GM10266 (cell line): ENCODE measurements around the gene TMEM74B.

Experiments
- DNase-seq: peaks from one replicate; pipeline ENCODE4 v3.0.0; 2012; ENCODE audit errors: extremely low spot score
- TF ChIP-seq, protein P1 (sequence below): IDR thresholded peaks from 2 replicates; pipeline ENCODE4 v1.5.1; 2012; ENCODE audit warnings: mild to moderate bottlenecking, low read depth; ENCODE audit not compliant: control insufficient read depth, insufficient read depth; ENCODE audit errors: missing control alignments

The TMEM74B gene

DNA sequence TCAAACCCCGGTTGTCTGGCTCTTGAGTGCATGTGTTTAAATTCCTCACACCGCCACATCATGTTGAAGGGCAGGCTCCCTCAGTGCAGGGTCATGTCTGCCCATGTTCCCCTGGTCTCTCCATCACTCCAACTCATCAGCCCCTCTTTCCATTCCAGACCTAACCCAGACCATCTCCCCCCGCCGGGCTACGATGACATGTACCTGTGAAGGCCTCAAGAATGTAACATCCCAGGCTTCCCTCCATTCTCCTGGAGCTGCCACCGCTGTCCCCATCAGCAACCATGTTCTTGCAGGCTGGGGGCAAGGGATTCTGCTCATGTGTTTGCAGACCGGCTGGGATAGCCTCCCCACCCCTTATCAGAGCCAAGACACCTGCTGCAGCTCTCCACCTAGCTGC lies 19.9 kb downstream of the TMEM74B start:
- TF ChIP-seq, protein P1, sequence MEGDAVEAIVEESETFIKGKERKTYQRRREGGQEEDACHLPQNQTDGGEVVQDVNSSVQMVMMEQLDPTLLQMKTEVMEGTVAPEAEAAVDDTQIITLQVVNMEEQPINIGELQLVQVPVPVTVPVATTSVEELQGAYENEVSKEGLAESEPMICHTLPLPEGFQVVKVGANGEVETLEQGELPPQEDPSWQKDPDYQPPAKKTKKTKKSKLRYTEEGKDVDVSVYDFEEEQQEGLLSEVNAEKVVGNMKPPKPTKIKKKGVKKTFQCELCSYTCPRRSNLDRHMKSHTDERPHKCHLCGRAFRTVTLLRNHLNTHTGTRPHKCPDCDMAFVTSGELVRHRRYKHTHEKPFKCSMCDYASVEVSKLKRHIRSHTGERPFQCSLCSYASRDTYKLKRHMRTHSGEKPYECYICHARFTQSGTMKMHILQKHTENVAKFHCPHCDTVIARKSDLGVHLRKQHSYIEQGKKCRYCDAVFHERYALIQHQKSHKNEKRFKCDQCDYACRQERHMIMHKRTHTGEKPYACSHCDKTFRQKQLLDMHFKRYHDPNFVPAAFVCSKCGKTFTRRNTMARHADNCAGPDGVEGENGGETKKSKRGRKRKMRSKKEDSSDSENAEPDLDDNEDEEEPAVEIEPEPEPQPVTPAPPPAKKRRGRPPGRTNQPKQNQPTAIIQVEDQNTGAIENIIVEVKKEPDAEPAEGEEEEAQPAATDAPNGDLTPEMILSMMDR = no peak
- DNase-seq = no peak

DNA sequence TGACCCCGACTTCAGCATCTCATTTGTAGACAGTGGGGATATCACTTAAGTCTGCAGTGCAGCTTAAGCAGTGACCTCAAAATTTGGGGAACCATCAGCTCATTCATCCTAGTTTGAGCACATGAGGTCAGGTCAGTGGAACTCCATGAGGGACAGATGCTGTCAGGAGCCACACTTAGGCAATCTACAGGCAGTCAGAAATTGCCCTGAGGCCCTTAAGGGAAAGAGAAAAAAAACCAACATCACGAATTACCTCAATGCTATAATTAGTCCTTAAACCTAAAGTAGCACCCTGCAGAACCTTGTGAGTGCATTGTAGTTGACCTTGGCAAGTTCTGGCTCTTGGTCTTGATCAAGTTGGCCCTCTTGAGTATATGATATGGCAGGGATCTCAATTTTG lies 21.1 kb downstream of the TMEM74B start:
- DNase-seq = no peak
- TF ChIP-seq, protein P1 = no peak

DNA sequence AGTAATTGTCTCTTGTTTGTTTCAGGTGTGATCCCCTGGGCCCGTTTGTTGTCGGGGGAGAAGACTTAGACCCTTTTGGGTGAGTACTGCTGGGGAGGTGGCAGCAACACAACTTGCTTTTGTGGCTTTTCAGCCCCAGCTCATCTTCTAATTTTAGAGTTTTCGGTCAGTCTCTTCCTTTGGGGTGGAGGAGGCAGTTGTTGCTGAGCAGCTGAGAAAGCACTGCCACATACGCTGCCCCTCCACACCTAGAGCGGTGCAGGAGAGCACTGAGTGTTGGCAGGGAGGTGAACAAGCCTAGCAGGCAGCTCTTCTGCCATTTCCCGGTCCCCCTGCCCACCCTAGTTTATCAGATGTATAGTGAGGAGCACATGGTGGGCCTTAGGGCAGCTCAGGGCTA lies 21.7 kb downstream of the TMEM74B start:
- DNase-seq = no peak
- TF ChIP-seq, protein P1 = no peak

DNA sequence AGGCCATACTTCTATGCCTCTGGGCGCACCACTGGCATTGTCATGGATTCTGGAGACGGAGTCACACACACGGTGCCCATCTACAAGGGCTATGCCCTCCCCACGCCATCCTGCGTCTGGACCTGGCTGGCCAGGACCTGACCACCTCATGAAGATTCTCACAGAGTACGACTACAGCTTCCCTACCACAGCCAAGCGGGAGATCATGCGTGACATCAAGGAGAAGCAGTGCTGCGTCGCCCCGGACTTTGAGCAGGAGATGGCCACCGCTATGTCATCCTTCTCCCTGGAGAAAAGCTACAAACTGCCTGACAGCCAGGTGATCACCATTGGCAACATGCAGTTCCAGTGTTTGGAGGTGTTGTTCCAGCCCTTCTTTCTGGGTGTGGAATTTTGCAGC lies 23.8 kb downstream of the TMEM74B start:
- TF ChIP-seq, protein P1 = no peak

DNA sequence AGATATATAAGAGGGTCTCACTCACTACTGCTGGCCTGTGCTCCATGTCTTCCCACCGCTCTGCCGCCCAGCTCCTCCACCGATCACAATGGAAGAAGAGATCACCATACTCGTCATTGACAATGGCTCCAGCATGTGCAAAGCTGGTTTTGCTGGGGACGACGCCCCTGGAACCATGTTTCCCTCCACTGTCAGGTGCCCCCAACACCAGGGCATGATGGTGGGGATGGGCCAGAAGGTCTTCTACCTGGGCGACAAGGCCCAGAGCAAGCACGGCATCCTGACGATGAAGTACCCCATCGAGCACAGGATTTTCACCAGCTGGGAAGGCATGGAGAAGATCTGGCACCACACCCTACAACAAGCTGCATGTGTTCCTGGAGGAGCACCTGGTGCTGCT lies 24.3 kb downstream of the TMEM74B start:
- DNase-seq = no peak
- TF ChIP-seq, protein P1 = no peak

More for the DNA sequence above, 23.8 kb downstream of the TMEM74B start:
- no peak for DNase-seq

DNA sequence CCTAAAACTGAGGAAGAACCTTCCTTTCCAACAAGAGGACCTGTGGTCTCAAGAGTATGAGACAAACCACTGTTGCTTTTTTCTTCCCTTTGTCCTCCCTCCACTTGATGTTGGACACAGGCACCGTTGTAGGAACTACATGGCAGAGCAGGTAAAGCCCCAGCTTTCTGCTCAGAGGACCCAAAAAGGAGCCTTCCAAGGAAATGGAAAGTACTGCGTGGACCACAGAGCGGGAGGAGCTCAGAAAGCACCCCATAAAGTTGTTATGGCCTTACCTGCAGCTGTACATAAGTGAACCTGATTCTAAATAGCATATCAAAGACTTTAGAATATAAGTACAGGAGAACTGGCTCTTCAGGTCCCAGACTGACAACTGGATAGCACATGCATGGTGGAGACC lies 29.4 kb downstream of the TMEM74B start:
- TF ChIP-seq, protein P1 = no peak
- no peak for DNase-seq

DNA sequence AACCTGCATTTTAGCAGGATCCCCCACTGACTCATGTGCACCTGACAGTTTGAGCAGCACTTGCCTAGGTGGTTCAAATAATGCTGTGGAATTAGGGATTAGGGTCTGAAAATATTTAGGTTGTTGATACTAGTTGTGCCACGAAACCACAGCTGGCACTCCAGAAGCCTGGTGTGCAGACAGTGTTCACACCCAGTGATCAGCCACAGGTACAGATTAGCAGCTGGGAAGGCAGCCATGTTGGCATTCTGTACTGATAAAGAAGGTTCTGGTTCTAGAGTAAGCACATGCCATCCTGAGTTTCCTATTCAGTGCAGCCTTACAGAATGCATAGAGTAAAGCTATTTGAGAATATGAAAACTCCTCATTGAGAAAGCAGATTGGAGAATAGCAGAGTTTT lies 30.1 kb downstream of the TMEM74B start:
- no peak for DNase-seq
- TF ChIP-seq, protein P1 = no peak
